ENCODE measurements around the gene HEATR9. TPM values are rescaled to one million over a fixed set of nuclear protein-coding genes. Genes with fewer than 3 reads are reported as not detected.

The HEATR9 gene
- total RNA-seq, 1 experiment from 2014 or later: not detected

- Histone ChIP-seq H3K36me3 (ENCODE audit: control insufficient read depth in 1 of 2, insufficient read depth in 2 of 2, low read length in 2 of 2) (no peaks in the 10 kb centered on the region; a peak in 1 of 4 replicates), H3K4me1 (ENCODE audit: control insufficient read depth in 1 of 2, insufficient read depth in 2 of 2, low read length in 2 of 2) (no peaks in the 10 kb centered on the region), H3K4me3 (replicated peaks in 1 of 2; ENCODE audit: low read depth in 1 of 2, low read length in 2 of 2) (no peak overlapping the region), H3K9ac (ENCODE audit: low read length) (no peak overlapping the region), H3K79me2 (ENCODE audit: insufficient read depth, low read length) (no peaks in the 10 kb centered on the region), H3K9me2 (ENCODE audit: insufficient read depth) (no peaks in the 10 kb centered on the region), H3K4me2 (ENCODE audit: low read length) (no peak overlapping the region), H3K27me3 (ENCODE audit: insufficient read depth, low read length) (no peaks in the 10 kb centered on the region), H3K27ac (ENCODE audit: low read depth, low read length) (no peak overlapping the region), H4K20me1 (ENCODE audit: insufficient read depth) (no peaks in the 10 kb centered on the region), H3K9me3 (ENCODE audit: control insufficient read depth in 1 of 2, insufficient read depth in 1 of 2, low read depth in 1 of 2, low read length in 2 of 2) (no peaks in the 10 kb centered on the region), H2AFZ (ENCODE audit: low read depth, low read length, poor library complexity, severe bottlenecking) (no peak overlapping the region)
- BruUV-seq (replicated peaks): no TSS peak
- ChIA-PET RAD21 (ENCODE audit: low non-redundant PET in 1 of 2, low total read pairs in 2 of 2, uncharacterized antibody in 2 of 2, unreplicated experiment in 2 of 2) (no interaction called here), CTCF (no interaction called here), POLR2A (no interaction called here)
- TF ChIP-seq, protein P1, sequence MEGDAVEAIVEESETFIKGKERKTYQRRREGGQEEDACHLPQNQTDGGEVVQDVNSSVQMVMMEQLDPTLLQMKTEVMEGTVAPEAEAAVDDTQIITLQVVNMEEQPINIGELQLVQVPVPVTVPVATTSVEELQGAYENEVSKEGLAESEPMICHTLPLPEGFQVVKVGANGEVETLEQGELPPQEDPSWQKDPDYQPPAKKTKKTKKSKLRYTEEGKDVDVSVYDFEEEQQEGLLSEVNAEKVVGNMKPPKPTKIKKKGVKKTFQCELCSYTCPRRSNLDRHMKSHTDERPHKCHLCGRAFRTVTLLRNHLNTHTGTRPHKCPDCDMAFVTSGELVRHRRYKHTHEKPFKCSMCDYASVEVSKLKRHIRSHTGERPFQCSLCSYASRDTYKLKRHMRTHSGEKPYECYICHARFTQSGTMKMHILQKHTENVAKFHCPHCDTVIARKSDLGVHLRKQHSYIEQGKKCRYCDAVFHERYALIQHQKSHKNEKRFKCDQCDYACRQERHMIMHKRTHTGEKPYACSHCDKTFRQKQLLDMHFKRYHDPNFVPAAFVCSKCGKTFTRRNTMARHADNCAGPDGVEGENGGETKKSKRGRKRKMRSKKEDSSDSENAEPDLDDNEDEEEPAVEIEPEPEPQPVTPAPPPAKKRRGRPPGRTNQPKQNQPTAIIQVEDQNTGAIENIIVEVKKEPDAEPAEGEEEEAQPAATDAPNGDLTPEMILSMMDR (IDR thresholded peaks at IDR 0.05 in 2 of 3, conservative IDR thresholded peaks at IDR 0.05 in 1 of 3; ENCODE audit: borderline replicate concordance in 1 of 3, insufficient read depth in 1 of 3, low read depth in 2 of 3, low read length in 2 of 3): no peak
- TF ChIP-seq JUND (IDR thresholded peaks at IDR 0.05): no peak
- TF ChIP-seq YY1 (IDR thresholded peaks at IDR 0.05; ENCODE audit: extremely low read depth, insufficient replicate concordance, low read depth, low read length): no peak
- no peak for TF ChIP-seq EZH2 (IDR thresholded peaks at IDR 0.05)
- TF ChIP-seq SP1 (IDR thresholded peaks at IDR 0.05; ENCODE audit: low read depth): no peak
- intact Hi-C loops (cut with micrococcal nuclease): no loop called here
- ATAC-seq: no peak
- DNase-seq (ENCODE audit: low read depth, low spot score): no peak
Measured at GRCh38 chr17:35917519-35918213, 49.0 kb upstream of the HEATR9 start.

GRCh38 chr17:35915153-35915964, 46.7 kb upstream of the HEATR9 start:
- H3K27me3 ChIP-seq (ENCODE audit: insufficient read depth, low read length): no peaks in the 10 kb centered on the region
- H3K36me3 ChIP-seq (ENCODE audit: control insufficient read depth in 1 of 2, insufficient read depth in 2 of 2, low read length in 2 of 2): no peaks in the 10 kb centered on the region
- H4K20me1 ChIP-seq (ENCODE audit: insufficient read depth): no peaks in the 10 kb centered on the region
- H3K27ac ChIP-seq (ENCODE audit: low read depth, low read length): no peak overlapping the region
- intact Hi-C loops (cut with micrococcal nuclease): no loop called here
- H3K79me2 ChIP-seq (ENCODE audit: insufficient read depth, low read length): no peaks in the 10 kb centered on the region
- DNase-seq (ENCODE audit: low read depth, low spot score) (no peak), ATAC-seq (no peak)
- ChIA-PET POLR2A (no interaction called here), CTCF (no interaction called here), RAD21 (ENCODE audit: low non-redundant PET in 1 of 2, low total read pairs in 2 of 2, uncharacterized antibody in 2 of 2, unreplicated experiment in 2 of 2) (no interaction called here)
- no TSS peak for BruUV-seq (replicated peaks)
- no peaks in the 10 kb centered on the region for H3K4me1 ChIP-seq (ENCODE audit: control insufficient read depth in 1 of 2, insufficient read depth in 2 of 2, low read length in 2 of 2)
- no peak overlapping the region for H2AFZ ChIP-seq (ENCODE audit: low read depth, low read length, poor library complexity, severe bottlenecking)
- no peaks in the 10 kb centered on the region for H3K9me3 ChIP-seq (ENCODE audit: control insufficient read depth in 1 of 2, insufficient read depth in 1 of 2, low read depth in 1 of 2, low read length in 2 of 2)
- H3K4me2 ChIP-seq (ENCODE audit: low read length): no peak overlapping the region
- no peaks in the 10 kb centered on the region for H3K9me2 ChIP-seq (ENCODE audit: insufficient read depth)
- H3K4me3 ChIP-seq (replicated peaks in 1 of 2; ENCODE audit: low read depth in 1 of 2, low read length in 2 of 2): no peak overlapping the region
- no peak overlapping the region for H3K9ac ChIP-seq (ENCODE audit: low read length)
- no peak for TF ChIP-seq FOSL1 (IDR thresholded peaks at IDR 0.05; ENCODE audit: low read depth)
- TF ChIP-seq ZBTB33 (IDR thresholded peaks at IDR 0.05; ENCODE audit: extremely low read depth, insufficient replicate concordance, low read length): no peak
- TF ChIP-seq SIN3A (IDR thresholded peaks at IDR 0.05; ENCODE audit: low read depth): no peak
- TF ChIP-seq SRF (IDR thresholded peaks at IDR 0.05; ENCODE audit: low read depth): no peak
- no peak for TF ChIP-seq REST (IDR thresholded peaks at IDR 0.05; ENCODE audit: low read depth)
- TF ChIP-seq RAD21 (IDR thresholded peaks at IDR 0.05; ENCODE audit: low read depth): no peak
